ENCODE results near the gene GOLGA8N.
A peak's percentile ranks its signal among the peaks of the same experiment; 100 is the strongest.
"Not testable (repeated sequence)": the region's sequence is repeated elsewhere in the genome, so short reads cannot be mapped to it uniquely, and the experiment has no call there.

The GOLGA8N gene

GRCh38 chr15:32593151-32593550 lies at the start of gene GOLGA8N:
Gene GOLGA8N, plus strand, starts transcription at chr15:32593456.
- DNase-seq, result not testable (repeated sequence)

GRCh38 chr15:32543456-32543855 lies 49.8 kb upstream of the GOLGA8N start:
- DNase-seq, result not testable (repeated sequence)

GRCh38 chr15:32545129-32545528 lies 48.1 kb upstream of the GOLGA8N start:
- DNase-seq, result not testable (repeated sequence)

- DNase-seq, result not testable (repeated sequence)
Observed at GRCh38 chr15:32554587-32554986, 38.7 kb upstream of the GOLGA8N start.

- not testable (repeated sequence) for DNase-seq
Observed at GRCh38 chr15:32562198-32562597, 31.1 kb upstream of the GOLGA8N start.

GRCh38 chr15:32568988-32569387 lies 24.3 kb upstream of the GOLGA8N start:
- not testable (repeated sequence) for DNase-seq

- not testable (repeated sequence) for DNase-seq
Observed at GRCh38 chr15:32578482-32578881, 14.8 kb upstream of the GOLGA8N start.

GRCh38 chr15:32585844-32586243 lies 7.4 kb upstream of the GOLGA8N start:
- not testable (repeated sequence) for DNase-seq

GRCh38 chr15:32609518-32609917 lies 16.3 kb downstream of the GOLGA8N start:
- not testable (repeated sequence) for DNase-seq

- DNase-seq, result not testable (repeated sequence)
Observed at GRCh38 chr15:32610719-32611118, 17.5 kb downstream of the GOLGA8N start.

- DNase-seq, result not testable (repeated sequence)
Observed at GRCh38 chr15:32614712-32615050, 21.4 kb downstream of the GOLGA8N start.

GRCh38 chr15:32615051-32615870 lies 22.0 kb downstream of the GOLGA8N start, which contains the start of gene ARHGAP11A:
Gene ARHGAP11A, plus strand, starts transcription at chr15:32615504. Its CDS starts 708 bp downstream, at chr15:32616212.
- peak; percentile 71 for DNase-seq

GRCh38 chr15:32615871-32616426 lies 22.7 kb downstream of the GOLGA8N start:
- not testable (repeated sequence) for DNase-seq

- DNase-seq, result no peak
Observed at GRCh38 chr15:32636410-32636809, 43.2 kb downstream of the GOLGA8N start.

- DNase-seq, result no peak
Observed at GRCh38 chr15:32636908-32637567, 43.8 kb downstream of the GOLGA8N start.

GRCh38 chr15:32637704-32638103 lies 44.4 kb downstream of the GOLGA8N start:
- DNase-seq, result no peak

GRCh38 chr15:32641517-32642059 lies 48.3 kb downstream of the GOLGA8N start, which contains the start of gene SCG5:
Gene SCG5, plus strand, starts transcription at chr15:32641710. Its CDS starts 1,883 bp downstream, at chr15:32643593.
- no peak for DNase-seq

- DNase-seq, result no peak
Observed at GRCh38 chr15:32642667-32643435, 49.6 kb downstream of the GOLGA8N start.

- no peak for DNase-seq
Observed at GRCh38 chr15:32643907-32644445, 50.7 kb downstream of the GOLGA8N start.

GRCh38 chr15:32646291-32646690 lies 53.0 kb downstream of the GOLGA8N start:
- no peak for DNase-seq

GRCh38 chr15:32649342-32649741 lies 56.1 kb downstream of the GOLGA8N start:
- DNase-seq, result no peak

GRCh38 chr15:32651229-32651837 lies 58.1 kb downstream of the GOLGA8N start:
- no peak for DNase-seq

All from activated CD4-positive, alpha-beta T cell treated with anti-CD3 and anti-CD28 coated beads for 1 hour (primary cell).